Keratinocyte (primary cell): ENCODE data around the gene TEX29.

Source experiments
- CTCF ChIP-seq, 3 experiments: IDR thresholded peaks in 1 of 3; conservative IDR thresholded peaks in 1 of 3; optimal IDR thresholded peaks in 1 of 3; 2 replicates in 2 of 3; 3 replicates in 1 of 3; pipeline versions ENCODE3 to v1.5.1; 2011; ENCODE audit warnings: low read length in 3 of 3, mild to moderate bottlenecking in 3 of 3, moderate library complexity in 2 of 3, control low read depth in 1 of 3, inconsistent platforms in 1 of 3; ENCODE audit not compliant: insufficient read depth in 2 of 3; ENCODE audit errors: extremely low read depth in 1 of 3
- EZH2 ChIP-seq: IDR thresholded peaks from one replicate; pipeline ENCODE4 v1.6.1; 2012; ENCODE audit warnings: inconsistent platforms, mild to moderate bottlenecking, low read length, moderate library complexity

GRCh38 chr13:111370570-111371535, 50.4 kb downstream of the TEX29 start:
- TF ChIP-seq CTCF (optimal IDR thresholded peaks at IDR 0.05 in 1 of 3, IDR thresholded peaks at IDR 0.05 in 1 of 3, conservative IDR thresholded peaks at IDR 0.05 in 1 of 3; ENCODE audit: extremely low read depth in 1 of 3, insufficient read depth in 2 of 3, low read length in 3 of 3) (no peak), EZH2 (no peak)
